T1000 (cell line): Measurements from ENCODE around the gene ATG3.
"Not testable (repeated sequence)": the region's sequence is repeated elsewhere in the genome, so short reads cannot be mapped to it uniquely, and the experiment has no call there.

Experiments
- DNase-seq: peaks from one replicate; lab custom pipeline; 2025; ENCODE audit warnings: mixed read lengths; lab: John Stamatoyannopoulos, UW

ATG3 gene

DNA sequence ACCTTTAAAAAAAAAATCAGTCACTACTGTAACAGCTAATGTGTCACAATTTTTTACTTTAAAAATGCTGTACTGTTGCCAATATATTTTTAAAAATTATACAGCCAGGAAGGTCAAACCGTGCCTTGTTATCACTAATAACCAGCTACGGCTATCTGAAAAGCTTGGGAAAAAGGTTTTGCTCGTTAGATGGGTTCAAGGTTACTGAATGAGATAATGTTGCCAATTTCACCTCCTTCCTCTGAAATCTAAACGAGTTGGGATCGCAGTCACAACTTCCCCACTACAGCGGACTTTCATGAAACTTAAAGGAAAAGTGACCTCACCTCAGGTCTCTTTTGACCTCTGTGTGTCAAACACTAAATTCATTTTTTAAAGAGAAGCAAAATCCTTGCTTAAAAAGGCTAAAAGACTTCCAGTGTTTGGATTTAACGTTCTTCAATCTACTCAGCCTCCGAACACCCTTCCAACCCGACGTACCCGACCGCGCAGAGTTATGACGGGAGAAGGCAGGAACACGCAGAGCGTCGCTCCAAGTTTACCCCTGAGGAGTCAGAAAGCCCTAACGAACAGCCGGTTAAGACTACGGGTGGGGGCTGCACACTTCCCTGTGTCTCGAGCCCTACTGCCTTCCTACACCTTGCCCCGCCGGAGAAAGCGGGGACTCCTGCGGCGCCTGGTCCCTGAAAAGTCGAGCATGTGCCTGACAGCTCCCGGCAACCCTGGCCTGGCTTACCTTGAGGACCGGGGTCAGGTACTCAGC, 860 bp downstream of the ATG3 start:
- DNase-seq: peak; percentile 42

GRCh38 chr3:112560307-112560706, 1.5 kb downstream of the ATG3 start:
- DNase-seq: no peak

DNA sequence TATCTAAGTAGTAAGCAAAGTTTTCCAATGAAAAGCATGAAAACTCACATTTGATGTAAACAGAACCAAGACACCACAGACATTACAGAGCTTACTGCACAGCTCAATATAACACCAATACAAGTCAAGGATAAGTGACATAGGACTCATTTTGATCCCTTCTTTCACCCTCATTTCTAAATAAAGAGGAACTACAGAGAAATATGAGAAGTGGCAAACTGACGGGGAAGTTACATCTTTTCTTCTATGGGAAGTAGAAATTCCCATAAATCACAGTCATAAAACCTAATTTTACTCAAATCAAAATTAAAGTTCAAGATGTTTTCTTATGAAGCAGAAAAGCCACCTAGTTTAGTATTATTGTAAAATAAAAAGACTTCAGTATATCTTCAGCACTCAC, 3.8 kb downstream of the ATG3 start:
- DNase-seq: no peak

GRCh38 chr3:112555535-112556170, 6.1 kb downstream of the ATG3 start:
- DNase-seq: no peak

DNA sequence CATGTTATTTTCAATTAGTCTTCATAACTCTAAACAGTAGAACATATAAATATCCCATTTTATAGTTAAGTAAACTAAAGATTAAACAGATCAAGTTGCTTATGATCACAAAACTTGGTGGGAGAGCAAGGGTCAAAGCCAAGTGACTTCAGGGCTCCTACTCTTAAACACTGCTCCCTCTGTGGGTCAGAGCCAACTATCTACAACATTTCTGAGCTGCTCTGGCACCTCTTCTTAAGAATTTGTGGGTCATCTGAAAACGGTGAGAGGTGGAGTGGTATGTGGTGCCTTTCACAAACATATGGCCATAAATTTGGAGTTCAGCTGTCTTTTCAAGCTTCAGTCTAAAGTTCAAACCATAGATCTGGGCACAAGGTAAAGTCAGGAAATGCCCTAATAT, 10.9 kb downstream of the ATG3 start:
- DNase-seq: no peak

DNA sequence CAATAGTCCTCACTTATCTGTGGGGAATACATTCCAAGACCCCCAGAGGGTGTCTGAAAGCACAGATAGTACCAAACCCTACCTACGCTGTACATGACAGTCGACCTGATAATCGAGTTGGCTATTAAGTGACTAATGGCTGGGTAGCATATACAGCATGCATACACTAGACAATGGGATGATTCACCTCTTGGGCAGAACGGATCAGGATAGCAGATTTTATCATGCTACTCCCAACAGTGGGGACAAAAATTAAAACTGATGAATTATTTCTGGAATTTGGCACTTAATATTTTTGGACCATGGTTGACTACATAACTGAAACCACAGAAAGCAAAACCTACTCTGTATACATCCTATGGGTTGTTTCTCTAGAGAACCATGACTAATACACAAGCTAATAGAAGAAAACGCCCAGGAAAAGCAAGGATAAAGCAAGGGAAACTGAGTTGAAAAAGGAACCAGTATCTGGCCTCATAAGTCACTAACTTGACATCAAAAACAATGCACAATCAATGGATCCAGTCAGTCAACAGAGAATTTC, 15.5 kb downstream of the ATG3 start:
- no peak for DNase-seq

- DNase-seq: no peak
Observed at GRCh38 chr3:112539825-112540650, 21.7 kb downstream of the ATG3 start.

GRCh38 chr3:112531358-112531781, 30.4 kb downstream of the ATG3 start:
- no peak for DNase-seq

GRCh38 chr3:112530573-112530972, 31.2 kb downstream of the ATG3 start:
- no peak for DNase-seq

- DNase-seq: not testable (repeated sequence)
Observed at GRCh38 chr3:112524127-112524526, 37.6 kb downstream of the ATG3 start.

- no peak for DNase-seq
Observed at GRCh38 chr3:112519424-112520001, 42.2 kb downstream of the ATG3 start.

GRCh38 chr3:112518970-112519369, 42.8 kb downstream of the ATG3 start:
- not testable (repeated sequence) for DNase-seq

DNA sequence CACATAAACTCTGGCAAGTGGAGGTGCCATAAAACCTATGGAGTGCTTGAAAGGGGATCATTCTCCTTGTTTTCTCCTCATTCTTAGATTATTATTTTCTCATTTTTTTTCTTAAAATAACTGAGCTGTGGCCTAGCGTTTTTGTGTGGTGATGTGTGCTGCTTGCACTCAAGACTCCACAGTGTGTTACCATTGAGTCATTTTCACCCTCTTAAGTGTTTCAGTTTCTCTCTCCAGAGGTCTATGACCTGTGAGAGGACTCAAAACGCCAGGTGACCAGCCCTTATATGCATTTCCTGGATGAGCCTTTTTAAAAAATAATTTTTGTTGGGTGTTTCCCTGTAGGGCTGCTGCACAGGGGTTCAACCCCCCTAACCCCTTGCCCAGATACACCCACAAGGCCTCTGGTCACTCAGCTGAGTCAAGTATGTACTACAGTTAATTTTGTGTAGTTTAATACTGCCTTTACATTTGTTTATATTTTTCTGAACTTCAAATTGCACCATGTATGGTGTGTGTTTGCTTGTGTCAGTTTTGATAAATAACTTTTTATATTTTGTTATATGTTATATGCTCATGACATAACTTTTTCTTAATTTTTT, 47.1 kb downstream of the ATG3 start:
- no peak for DNase-seq

GRCh38 chr3:112512320-112512719, 49.4 kb downstream of the ATG3 start:
- DNase-seq: no peak

- no peak for DNase-seq
Observed at GRCh38 chr3:112508860-112509259, 52.9 kb downstream of the ATG3 start.

DNA sequence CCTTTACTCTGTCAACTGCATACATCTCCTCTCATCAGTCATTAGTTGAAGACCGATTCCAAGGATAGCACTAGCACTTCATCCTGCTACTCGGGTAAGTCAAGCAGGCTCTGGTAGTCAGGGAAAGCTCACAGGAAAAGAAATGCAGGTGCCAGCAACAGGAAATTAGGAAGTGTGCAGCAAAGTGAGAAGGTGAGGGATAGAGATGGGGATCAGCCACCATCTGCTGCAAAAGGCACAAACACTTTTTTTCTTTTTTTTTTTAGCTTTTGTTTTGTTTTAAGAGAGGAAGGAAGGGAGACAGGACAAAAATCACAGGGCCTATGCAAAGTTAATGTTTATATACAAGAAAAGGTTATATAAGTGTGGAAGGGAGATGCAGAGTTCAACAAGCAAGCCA, 53.5 kb downstream of the ATG3 start:
- no peak for DNase-seq

- DNase-seq: no peak
Observed at GRCh38 chr3:112505907-112506306, 55.9 kb downstream of the ATG3 start.

DNA sequence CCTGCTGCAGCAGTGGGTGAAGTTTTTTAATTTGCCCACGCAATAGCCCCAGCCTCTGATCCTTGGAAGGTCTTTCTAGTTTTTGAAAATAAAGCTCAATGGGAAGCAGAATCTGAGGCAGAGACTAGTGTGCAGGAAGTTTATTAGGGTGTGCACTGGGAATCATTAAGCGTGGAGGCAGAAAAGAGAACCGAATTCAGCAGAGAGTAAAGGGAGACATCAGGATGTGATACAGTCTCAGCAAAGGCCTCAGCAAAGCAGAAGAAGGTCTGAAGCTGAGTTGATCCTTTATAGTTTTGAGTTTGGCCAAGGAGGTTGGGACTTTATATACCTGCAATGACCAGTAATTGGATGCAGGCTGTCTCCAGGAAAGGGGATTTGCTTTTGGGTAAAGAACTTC, 57.6 kb downstream of the ATG3 start:
- DNase-seq: no peak

- DNase-seq: no peak
Observed at GRCh38 chr3:112503304-112503972, 58.3 kb downstream of the ATG3 start.

DNA sequence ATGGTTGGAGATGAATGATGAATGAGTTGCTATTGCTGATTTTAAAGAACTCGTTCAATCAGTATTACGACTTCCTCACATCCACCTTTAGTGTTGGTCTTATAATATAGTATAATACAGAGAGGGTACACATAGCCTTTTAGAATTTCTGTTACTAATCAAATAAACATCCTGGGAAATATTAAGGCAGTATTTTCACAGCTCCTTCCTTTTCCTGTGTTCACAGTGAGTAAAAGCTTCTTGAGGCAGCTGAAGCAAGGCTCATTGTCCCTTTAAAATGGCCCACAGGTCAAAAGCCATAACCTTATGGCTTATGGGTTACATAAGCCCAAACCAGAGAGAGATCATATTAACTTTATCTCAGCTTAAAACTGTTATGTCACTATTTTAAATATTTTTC, 61.1 kb downstream of the ATG3 start:
- DNase-seq: no peak
